HG02981 (cell line): Measurements from ENCODE around the gene RIN1.

Source experiments
- ATAC-seq: cut with Tn5 transposase; IDR thresholded peaks from one replicate; pipeline ENCODE4 v1.9.1; 2021; ENCODE audit warnings: mild to moderate bottlenecking, moderate library complexity; ENCODE audit not compliant: unreplicated experiment

The RIN1 gene

DNA sequence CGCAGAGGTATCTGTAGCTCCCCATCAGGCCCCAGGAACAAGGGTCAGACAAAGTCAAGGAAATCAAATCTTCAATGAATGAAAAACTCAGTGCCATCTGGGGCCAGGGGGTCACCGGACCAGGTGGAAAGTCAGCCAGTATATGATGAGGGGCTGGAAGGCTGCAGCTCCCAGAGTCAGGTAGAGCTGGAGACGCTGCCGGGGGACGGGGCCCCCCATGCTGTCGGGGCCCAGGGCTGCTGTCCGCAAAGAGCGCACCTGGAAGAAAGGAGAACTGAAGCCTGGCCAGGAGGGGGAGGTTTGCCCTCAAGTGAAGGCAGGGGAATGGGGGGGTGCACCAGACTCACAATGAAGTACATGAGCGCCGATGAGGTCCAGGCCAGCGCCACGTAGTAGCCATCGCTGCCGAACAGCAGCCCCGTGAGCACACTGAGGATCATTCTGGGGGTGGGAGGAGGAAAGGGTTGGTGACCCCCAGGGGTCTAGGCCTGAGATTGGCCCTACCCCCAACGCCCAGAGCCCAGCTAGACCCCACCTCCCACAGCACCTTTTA, 51.6 kb downstream of the RIN1 start:
- no peak for ATAC-seq

DNA sequence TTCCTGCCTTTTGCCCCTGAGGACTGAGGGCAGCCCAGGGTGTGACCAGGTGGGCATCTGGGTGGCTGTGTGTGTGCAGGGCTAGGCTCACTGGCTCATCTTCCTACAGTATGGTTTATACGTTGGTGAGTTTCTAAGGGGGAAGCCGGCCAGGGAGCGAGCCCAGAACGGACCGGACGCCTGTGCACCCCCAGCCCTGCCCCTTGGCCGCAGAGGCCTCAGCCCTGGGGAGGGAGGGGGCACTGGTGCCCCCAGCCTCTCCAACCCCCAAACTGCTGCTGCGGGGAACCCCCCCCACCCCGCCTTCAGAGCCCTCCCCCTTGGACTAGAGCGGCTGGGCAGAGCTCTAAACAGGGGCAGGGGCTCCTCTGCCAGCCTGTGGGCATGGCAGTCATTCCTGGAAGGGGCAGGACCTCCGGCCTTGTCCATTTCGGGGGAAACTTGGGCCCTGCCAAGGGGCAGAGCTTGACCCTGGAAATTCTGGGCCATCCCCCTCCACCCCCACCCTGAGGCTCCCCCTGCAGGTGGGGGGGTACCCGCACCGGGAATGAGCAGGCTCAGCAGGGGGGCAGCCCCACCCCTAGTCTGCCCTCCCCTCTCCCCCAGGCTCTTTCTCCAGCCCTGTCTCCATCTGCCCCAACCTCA, 52.7 kb downstream of the RIN1 start:
- no peak for ATAC-seq

DNA sequence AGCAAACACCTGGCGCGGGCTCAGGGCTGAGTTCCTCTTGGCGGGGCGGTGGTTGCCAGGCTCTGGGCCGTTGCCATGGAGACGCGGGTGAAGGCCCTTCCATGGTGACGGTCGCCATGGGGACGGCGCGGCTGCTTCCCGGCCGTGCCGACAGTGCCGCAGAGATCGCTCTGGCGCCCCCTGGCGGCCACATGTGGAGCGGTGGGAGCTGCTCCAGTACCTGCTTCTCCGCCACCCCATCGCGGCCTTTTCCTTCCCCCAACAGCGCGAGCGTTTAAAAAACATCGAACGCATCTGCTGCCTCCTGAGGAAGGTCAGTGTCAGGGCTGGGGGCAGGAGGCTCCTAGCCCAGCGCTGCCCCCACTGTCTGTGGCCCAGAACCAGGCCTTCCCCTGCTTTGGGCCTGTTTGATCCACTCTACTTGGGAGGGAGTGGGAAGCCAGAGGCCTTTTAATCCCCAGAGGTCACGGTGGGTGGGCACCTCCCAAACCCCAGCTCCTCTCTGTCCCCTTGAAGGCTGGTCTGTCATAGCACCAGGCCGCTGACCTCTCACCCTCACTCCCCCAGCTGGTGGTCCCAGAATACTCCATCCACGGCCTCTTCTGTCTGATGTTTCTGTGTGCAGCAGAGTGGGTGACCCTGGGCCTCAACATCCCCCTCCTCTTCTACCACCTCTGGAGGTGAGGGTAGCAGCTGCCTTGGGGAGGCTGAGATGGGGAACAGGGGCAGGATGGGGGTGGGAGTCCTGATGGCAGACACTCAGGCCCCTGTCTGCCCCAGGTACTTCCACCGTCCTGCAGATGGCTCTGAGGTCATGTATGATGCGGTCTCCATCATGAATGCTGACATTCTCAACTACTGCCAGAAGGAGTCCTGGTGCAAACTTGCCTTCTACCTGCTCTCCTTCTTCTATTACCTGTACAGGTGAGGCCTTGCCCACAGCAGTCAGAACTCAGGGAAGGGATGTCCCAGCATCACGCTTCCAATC, 53.5 kb downstream of the RIN1 start:
- peak; percentile 73 for ATAC-seq
